Urothelium cell line (cell line): Measurements from ENCODE around the gene PRKCE.

Experiments
- DNase-seq: peaks from one replicate; pipeline ENCODE4 v3.0.0; 2011; ENCODE audit warnings: low spot score, mixed read lengths
- FAIRE-seq: peaks from 2 replicates; lab custom pipeline; 2011; peaks lifted over from hg19 to GRCh38; lab: Jason Lieb, UNC

PRKCE gene

DNA sequence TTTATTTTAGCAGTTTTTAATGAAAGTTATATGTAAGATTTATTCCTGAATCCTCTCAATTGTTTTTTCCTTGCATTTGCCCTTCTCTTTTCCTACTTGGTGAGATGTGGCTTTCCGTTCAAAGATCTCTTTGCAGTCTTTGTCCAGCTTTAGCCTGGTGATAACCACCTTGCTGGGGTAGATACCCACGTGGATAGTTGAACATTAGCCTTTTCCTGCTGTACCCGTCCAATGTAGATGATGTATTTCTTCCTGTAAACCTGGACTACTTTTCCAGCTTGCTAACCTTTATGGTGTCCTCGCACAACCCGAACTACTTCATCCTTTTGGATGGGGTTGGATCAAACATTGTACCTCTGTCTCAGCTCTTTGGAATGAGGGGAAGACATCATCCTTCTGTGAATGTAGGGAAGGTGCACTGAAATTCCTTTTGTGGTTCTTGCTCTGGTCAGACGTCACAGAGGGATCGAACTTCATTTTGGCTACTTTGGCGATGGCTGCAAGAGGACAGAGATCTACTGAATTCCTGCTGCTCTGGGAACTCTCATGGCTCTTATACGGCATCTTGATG lies 352.5 kb downstream of the PRKCE start:
- FAIRE-seq (peak; percentile 23), DNase-seq (peak; percentile 35)

DNA sequence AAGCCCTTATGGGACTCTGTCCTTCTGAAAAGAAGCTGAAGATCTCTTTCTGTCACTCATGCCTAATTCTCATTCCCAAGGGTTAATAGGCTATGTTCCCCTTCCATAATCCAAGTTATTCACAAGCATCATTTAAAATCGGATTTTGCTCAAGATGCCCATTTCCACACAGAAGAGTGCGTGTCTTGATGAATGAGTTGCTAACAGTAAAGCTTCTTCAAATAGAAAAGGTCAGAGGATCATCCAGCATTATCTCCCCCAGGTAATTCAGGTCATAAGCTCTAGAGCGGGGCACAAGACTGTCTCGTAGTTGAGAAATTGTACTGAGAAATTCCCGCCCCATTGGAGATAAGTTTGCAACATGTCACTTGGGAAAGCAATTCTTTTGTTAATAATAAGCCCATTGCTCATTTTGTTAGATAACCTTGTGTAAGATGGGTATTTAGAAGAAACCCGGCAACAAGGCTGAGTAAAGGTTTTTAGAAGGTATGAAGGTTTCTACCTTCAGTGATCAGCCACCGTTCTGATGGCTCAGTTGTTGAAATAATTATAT lies 355.1 kb downstream of the PRKCE start:
- DNase-seq: no peak
- FAIRE-seq: no peak

DNA sequence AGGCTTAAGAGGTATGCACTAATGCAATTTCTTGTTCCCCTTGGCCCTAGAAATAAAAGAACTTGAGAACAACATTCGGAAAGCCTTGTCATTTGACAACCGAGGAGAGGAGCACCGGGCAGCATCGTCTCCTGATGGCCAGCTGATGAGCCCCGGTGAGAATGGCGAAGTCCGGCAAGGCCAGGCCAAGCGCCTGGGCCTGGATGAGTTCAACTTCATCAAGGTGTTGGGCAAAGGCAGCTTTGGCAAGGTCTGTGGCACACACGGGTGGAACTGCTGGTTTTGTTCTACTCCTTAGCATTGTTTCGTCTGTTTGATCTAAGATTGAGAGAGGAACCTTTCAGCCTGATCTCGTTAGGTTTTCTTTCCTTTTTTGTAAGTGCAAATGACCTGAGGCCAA lies 355.9 kb downstream of the PRKCE start:
- no peak for FAIRE-seq

GRCh38 chr2:46008091-46008870 lies 356.8 kb downstream of the PRKCE start:
- no peak for FAIRE-seq
- peak; percentile 47 for DNase-seq

More for the DNA sequence above, 355.9 kb downstream of the PRKCE start:
- no peak for DNase-seq

DNA sequence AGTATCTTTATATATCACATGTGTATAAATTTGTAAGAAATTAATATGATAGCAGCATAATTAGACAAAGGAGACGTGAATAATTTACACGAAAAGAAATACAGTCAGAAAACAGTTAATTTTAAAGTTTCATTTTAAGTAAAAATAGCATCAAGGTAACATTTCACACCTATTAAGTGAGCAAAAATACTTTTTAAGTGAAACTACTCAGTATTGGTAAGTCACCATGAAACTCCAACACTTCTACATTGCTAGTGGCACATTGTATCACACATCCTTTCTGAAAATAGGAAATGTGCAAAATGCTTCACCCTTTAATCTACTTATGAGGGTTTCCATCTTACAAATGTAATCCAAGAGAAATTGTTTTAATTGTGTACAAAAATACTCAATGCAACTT lies 357.8 kb downstream of the PRKCE start:
- no peak for DNase-seq
- FAIRE-seq: no peak

- FAIRE-seq (no peak), DNase-seq (no peak)
Measured at GRCh38 chr2:46009772-46010171, 358.3 kb downstream of the PRKCE start.

DNA sequence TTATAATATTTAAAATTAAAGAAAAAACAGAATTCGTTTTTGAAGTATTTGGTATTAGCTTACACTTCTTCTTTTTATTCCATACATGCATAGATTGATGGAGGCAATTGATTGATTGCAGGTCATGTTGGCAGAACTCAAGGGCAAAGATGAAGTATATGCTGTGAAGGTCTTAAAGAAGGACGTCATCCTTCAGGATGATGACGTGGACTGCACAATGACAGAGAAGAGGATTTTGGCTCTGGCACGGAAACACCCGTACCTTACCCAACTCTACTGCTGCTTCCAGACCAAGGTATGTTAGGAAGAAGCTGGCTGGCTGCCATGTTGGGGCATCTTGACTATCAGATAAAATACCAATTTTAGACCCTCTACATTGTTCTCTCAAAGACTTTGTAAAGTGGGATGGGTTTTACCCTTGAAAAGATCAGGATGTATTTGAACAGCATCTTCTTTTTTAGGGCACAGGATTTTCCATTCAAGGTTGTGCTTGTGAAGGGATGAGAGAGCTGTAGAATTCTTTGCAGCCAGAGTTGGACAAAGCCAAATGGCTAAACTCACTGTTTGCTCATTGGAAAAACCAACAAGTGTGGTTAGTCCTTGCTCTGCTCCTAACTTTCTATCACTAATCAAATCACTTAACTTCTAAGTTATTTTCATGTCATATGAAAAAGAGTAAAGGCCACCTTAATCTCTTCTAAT lies 358.9 kb downstream of the PRKCE start:
- no peak for DNase-seq

DNA sequence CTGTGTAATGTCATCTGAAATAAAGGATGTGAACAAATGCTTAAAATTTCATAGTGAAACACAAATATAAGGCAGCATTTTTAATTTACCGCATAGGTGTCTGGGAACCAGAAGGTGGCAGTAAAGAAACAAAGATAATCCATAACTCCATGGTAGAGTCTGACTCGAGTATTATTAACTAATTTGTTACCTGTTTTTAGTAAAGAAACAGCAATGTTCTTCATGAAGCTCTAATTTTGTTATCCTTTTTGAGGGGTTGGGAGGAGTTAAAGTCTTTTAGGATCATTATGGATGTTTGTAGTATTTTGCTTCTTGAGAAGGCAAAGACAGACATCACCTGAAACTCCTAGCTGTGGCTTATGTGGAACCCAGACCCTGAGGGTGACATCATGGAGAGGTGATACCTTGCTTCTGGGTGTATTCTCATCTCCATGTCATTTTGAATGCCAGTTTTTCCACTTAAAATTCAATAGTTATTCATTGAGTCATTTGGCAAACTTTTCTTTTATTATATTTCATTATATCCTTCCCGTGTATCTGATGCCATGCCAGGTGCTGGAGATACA lies 359.5 kb downstream of the PRKCE start:
- FAIRE-seq (no peak), DNase-seq (peak; percentile 58)

More for the DNA sequence above, 358.9 kb downstream of the PRKCE start:
- FAIRE-seq: no peak

- no peak for DNase-seq
- no peak for FAIRE-seq
Measured at GRCh38 chr2:46012618-46013240, 361.3 kb downstream of the PRKCE start.

GRCh38 chr2:46013726-46014125 lies 362.3 kb downstream of the PRKCE start:
- no peak for FAIRE-seq
- no peak for DNase-seq

GRCh38 chr2:46014911-46015654 lies 363.6 kb downstream of the PRKCE start:
- DNase-seq: peak; percentile 65

GRCh38 chr2:46015671-46016070 lies 364.2 kb downstream of the PRKCE start:
- no peak for FAIRE-seq

More at GRCh38 chr2:46014911-46015654, 363.6 kb downstream of the PRKCE start:
- no peak for FAIRE-seq

GRCh38 chr2:46016091-46016490 lies 364.6 kb downstream of the PRKCE start:
- FAIRE-seq (no peak), DNase-seq (no peak)

More at GRCh38 chr2:46015671-46016070, 364.2 kb downstream of the PRKCE start:
- no peak for DNase-seq

DNA sequence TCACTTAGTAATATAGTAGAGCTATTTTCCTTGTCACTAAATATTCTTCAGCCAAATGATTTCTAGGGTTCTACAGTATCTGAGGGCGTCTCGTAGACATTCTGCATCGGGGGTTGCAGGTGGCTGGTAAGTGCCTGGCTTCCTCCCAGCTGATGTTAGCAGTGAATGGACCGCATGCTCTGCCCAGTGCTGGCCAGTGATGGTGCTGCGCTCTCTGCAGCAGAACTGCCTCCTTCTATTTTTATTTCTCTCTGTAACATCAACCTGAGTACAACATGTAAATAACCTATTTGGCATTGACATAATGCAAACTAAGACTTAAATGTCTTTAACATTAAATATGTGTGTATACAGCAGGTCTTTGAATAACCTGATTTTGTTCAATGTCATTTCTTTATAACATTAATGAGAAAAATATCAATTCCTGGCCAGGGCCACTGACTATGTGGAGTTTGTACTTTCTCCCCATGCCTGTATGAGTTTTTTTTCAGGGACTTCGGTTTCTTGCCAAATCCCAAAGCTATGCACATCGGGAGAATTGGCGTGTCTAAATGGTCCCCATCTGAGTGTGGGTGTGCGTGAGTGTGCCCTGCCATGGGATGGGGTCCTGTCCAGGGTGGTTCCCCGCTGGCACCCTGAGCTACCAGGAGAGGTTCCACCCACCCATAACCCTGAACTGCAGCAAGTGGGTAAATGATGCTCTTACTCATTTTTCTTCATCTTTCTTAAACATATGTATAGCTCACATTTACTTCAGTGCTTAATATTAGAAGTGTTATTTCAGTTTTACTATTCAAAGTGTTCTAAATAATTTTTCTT lies 367.5 kb downstream of the PRKCE start:
- no peak for DNase-seq
- FAIRE-seq: no peak

DNA sequence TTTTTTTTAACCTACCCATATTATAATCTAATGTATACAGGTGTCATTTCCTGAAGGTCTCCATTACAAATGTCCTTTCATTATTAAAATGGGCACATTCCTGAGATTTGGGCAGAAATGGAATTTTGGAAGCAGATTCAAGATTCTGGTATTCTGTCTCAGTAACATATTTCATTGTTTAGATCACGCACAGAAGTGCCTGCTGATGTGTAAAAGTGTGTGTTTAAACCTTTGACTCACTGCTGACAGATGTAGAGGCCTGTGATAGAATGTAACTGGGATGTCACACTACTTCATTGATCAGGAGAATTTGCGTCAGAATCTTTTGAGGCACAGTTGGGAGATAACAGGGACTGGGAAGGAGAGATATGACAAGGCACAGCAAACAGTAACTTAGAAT lies 368.9 kb downstream of the PRKCE start:
- no peak for DNase-seq
- FAIRE-seq: no peak

DNA sequence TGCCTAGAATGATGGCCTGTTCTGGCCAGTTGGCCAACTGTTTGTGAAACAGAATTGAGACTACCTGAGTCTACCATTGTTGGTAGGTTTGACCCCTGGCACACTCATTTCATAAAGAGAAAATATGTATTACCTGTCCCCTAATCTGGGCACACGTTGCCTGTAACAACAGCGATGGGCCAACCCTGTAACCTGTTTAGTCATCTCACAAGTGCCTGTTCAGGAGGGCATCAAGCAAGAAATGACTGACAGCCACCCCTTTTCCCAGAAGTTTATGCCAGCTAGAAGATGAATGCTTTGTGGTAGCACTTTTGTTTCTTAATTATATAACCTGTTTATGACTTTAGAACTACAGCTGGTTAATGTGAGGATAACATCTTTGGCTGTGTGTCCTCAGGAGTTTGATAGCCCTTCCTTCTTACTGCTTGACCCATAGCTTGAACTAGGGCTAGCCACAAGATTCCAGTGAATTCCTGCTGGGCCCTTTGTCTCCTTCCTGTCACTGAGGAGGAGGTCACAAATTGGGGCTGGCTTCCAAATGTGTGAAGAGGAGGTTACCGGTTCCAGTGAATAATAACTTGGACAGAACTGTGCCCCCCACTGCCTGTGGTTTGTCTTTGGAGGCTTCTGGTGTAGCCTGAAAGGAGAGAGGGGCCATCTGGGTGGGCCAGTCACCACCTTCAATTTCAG lies 371.8 kb downstream of the PRKCE start:
- no peak for FAIRE-seq
- no peak for DNase-seq

DNA sequence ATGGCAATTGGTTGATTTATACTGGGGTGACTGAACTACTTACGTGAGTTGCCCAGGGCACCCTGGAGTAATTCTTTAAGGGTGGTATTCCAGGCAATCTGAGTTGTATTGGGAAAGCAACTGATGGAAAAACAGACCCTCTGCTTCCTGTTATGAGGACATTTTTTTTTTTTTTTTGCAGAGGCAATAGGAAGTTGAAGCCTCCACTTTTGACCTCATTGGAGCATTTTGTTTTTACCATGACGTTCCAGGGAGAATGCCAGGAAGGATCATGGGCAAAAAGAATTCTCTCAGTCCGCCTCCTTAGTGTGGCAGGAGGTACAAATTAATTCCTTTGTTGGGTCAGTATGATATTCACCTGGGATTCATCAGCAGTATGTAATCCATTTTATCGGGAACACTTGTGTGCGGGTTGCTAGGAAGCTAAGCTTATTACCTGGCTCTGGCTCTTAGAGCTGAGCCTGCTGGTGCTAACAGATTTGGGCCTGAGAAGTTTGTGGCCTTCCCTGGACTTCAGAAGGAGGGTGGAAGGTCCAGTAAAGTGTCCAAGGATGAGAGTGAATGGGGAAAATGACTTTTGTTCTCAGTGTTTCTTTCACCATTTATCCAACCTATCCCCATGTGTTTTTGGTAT lies 372.8 kb downstream of the PRKCE start:
- DNase-seq (no peak), FAIRE-seq (no peak)

DNA sequence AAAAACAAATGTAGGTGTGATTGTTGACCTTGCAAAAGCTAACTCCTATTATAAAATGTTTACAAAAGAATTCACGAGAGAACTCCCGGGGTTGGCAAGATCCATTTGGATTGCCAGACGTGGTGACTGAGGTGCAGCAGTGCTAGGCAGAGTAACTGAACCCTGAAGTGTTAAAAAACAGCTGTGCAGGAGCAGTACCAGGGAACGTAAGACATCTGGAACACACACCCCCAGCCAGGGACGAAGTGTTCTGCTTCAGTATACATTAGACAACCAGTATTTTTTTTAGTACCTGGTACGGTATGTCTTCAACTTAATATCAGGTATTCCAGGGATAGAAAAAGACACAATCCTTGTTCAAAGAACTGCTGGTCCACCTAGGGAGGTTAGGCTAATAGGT lies 373.6 kb downstream of the PRKCE start:
- DNase-seq (no peak), FAIRE-seq (no peak)
